H1 (cell line): Measurements from ENCODE around the gene ZCCHC9. TPM values are rescaled to one million over a fixed set of nuclear protein-coding genes. Genes with fewer than 3 reads are reported as not detected.

Source experiments
- SIX5 ChIP-seq: IDR thresholded peaks from 2 replicates; pipeline ENCODE4 v1.6.1; 2011; ENCODE audit warnings: mild to moderate bottlenecking, low read depth, low read length
- polyA plus RNA-seq, 7 experiments: library from polyadenylated mRNA; depleted of rRNA in 3 of 7; stranded (reverse) in 5 of 7; unstranded in 2 of 7; fragments of >200 nt in 5 of 7; fragments of 200-250 nt in 2 of 7; gene quantifications; 1 replicate in 5 of 7; 2 replicates in 1 of 7; 4 replicates in 1 of 7; pipeline versions ENCODE4 v1.2.1 to v1.2.3, GENCODE V29; 2011 to 2013; ENCODE audit warnings: missing spikeins in 2 of 7, mixed read lengths in 2 of 7
- total RNA-seq: library from RNA; stranded (reverse); fragmentation: NEBNext Ultra II Directional; extraction: Animal tissue kit (Norgen Biotek cat#: 25700); gene quantifications from 2 replicates; pipeline ENCODE4 v1.2.1, GENCODE V29; 2021

The ZCCHC9 gene
- total and polyA plus RNA-seq, 2 of the 8 experiments (the other 6 are each of a cell fraction or from before 2014, with no cell fraction given) = 10.9 to 33.6 TPM

DNA sequence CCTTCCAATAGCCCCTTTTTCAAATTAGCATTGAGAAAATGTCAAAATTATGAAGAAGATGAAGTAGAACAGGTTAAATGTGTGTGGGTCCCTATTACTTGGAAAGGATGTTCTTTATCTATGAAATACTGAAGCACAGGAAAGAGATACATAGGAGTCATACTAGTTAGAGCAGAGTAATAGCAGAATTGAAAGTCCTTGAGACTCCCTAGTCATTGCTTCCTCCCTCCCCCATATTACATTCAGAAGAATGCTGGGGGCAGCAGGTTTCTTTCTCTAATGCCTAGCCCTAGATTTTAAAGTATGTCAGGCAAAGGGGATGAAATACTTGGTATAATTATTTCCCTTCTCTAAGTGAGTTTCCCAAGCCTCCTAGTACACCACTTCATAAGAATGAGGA, 4.4 kb downstream of the ZCCHC9 start (continued):
- TF ChIP-seq SIX5 = no peak
